H1 (cell line): Measurements from ENCODE around the gene DUSP3. TPM values are rescaled to one million over a fixed set of nuclear protein-coding genes. Genes with fewer than 3 reads are reported as not detected.
A peak's percentile ranks its signal among the peaks of the same experiment; 100 is the strongest.

Experiments used
- ASH2L ChIP-seq: fragments of 200-600, 300-600 bp; sonication (generic); IDR thresholded peaks from one replicate; pipeline ENCODE4 v1.7.1; 2017; ENCODE audit warnings: low read length
- BCL11A ChIP-seq, 2 experiments: IDR thresholded peaks; one replicate each; pipeline ENCODE4 v1.6.1; 2011; ENCODE audit warnings: low read depth in 2 of 2, low read length in 2 of 2, mild to moderate bottlenecking in 2 of 2
- CBX5 ChIP-seq: fragments of 300-800, 300-1000 bp; sonication (generic); IDR thresholded peaks from 2 replicates; pipeline ENCODE4 v1.7.1; 2016; ENCODE audit warnings: antibody characterized with exemption, low read length, low read depth
- CBX8 ChIP-seq: fragments of 300-800, 300-1000 bp; sonication (generic); IDR thresholded peaks from 2 replicates; pipeline ENCODE4 v1.7.1; 2016; ENCODE audit warnings: low read depth, low read length, borderline replicate concordance
- CTBP2 ChIP-seq: IDR thresholded peaks from 2 replicates; pipeline ENCODE4 v1.7.0; 2011; ENCODE audit warnings: borderline replicate concordance, mild to moderate bottlenecking, moderate library complexity, mixed read lengths, low read length; ENCODE audit not compliant: insufficient read depth, insufficient read length
- EGR1 ChIP-seq: IDR thresholded peaks from 2 replicates; pipeline ENCODE4 v1.6.1; 2011; ENCODE audit warnings: low read depth, low read length, borderline replicate concordance
- EP300 ChIP-seq, 2 experiments: IDR thresholded peaks; 1 replicate in 1 of 2; 2 replicates in 1 of 2; pipeline ENCODE4 v1.6.1; 2011 to 2012; ENCODE audit warnings: low read depth in 2 of 2, low read length in 2 of 2, mild to moderate bottlenecking in 2 of 2, borderline replicate concordance in 1 of 2, inconsistent platforms in 1 of 2, moderate library complexity in 1 of 2
- HDAC6 ChIP-seq: IDR thresholded peaks from one replicate; pipeline ENCODE4 v1.7.1; 2012; ENCODE audit warnings: low read depth, mild to moderate bottlenecking, inconsistent platforms, low read length, moderate library complexity
- JUN ChIP-seq: IDR thresholded peaks from 2 replicates; pipeline ENCODE4 v1.6.1; 2011; ENCODE audit warnings: low read depth, mild to moderate bottlenecking, improper control_type of control experiment, low read length
- RBBP5 ChIP-seq: IDR thresholded peaks from 2 replicates; pipeline ENCODE4 v1.7.1; 2012; ENCODE audit warnings: low read depth, mild to moderate bottlenecking, inconsistent platforms, low read length, moderate library complexity, borderline replicate concordance
- SAP30 ChIP-seq: fragments of 300-600 bp; sonication (generic); IDR thresholded peaks from 2 replicates; pipeline ENCODE4 v1.7.1; 2012; ENCODE audit warnings: low read length, moderate library complexity, mild to moderate bottlenecking, inconsistent platforms; ENCODE audit not compliant: insufficient read depth, insufficient replicate concordance
- SP2 ChIP-seq: IDR thresholded peaks from 2 replicates; pipeline ENCODE4 v1.6.1; 2012; ENCODE audit warnings: mild to moderate bottlenecking, low read length, inconsistent platforms
- TAF1 ChIP-seq: IDR thresholded peaks from 2 replicates; pipeline ENCODE4 v1.6.1; 2011; ENCODE audit warnings: mild to moderate bottlenecking, low read depth, low read length
- TCF12 ChIP-seq: IDR thresholded peaks from 2 replicates; pipeline ENCODE4 v1.6.1; 2011; ENCODE audit warnings: low read depth, mild to moderate bottlenecking, low read length
- TEAD4 ChIP-seq: IDR thresholded peaks from 2 replicates; pipeline ENCODE4 v1.6.1; 2012; ENCODE audit warnings: low read depth, low read length, inconsistent platforms, mixed read lengths
- polyA plus RNA-seq, 7 experiments: library from polyadenylated mRNA; depleted of rRNA in 3 of 7; stranded (reverse) in 5 of 7; unstranded in 2 of 7; fragments of >200 nt in 5 of 7; fragments of 200-250 nt in 2 of 7; gene quantifications; 1 replicate in 5 of 7; 2 replicates in 1 of 7; 4 replicates in 1 of 7; pipeline versions ENCODE4 v1.2.1 to v1.2.3, GENCODE V29; 2011 to 2013; ENCODE audit warnings: missing spikeins in 2 of 7, mixed read lengths in 2 of 7
- total RNA-seq: library from RNA; stranded (reverse); fragmentation: NEBNext Ultra II Directional; extraction: Animal tissue kit (Norgen Biotek cat#: 25700); gene quantifications from 2 replicates; pipeline ENCODE4 v1.2.1, GENCODE V29; 2021
- TF ChIP-seq, protein P1 (sequence below): IDR thresholded peaks from 2 replicates; pipeline ENCODE4 v1.6.1; 2012; ENCODE audit warnings: low read length, inconsistent platforms
- TF ChIP-seq, protein P2 (sequence below): IDR thresholded peaks from 2 replicates; pipeline ENCODE4 v1.6.1; 2012; ENCODE audit warnings: inconsistent platforms
- TF ChIP-seq, protein P3 (sequence below): IDR thresholded peaks from 2 replicates; pipeline ENCODE4 v1.6.1; 2011; ENCODE audit warnings: low read depth, mild to moderate bottlenecking, low read length; ENCODE audit not compliant: insufficient read depth

DUSP3 gene
- total and polyA plus RNA-seq, 2 of the 8 experiments (the other 6 are each of a cell fraction or from before 2014, with no cell fraction given): 15.1 to 21.2 TPM

DNA sequence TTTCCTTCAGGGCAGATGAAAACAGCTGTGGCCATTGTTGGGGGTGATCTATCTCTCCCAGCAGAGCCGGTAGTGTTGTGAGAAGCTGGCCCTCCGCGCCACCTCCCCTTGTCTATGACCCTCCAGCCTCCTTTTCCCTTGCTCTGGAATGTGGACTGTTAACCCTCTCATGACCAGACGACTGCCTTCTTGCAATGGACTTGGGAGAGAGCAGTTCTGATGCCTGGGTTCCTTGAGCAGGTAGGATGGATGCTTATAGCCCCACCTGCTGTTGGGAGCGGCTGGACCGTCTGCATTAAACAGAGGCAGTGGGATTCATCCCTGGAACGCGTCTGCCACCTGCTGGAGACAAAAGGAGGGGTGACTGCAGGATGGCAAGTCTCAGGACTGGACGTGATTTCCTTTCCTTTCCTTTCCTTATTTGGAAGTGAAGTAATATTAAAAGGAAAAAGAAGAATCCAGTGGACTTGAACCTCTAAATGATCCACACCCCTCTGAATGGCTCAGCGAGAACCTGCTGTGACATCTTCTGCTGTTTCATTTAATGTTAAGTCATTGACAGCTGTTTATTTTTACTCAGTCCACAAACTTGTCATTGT, 18.4 kb downstream of the DUSP3 start (continued):
- TF ChIP-seq, protein P1, sequence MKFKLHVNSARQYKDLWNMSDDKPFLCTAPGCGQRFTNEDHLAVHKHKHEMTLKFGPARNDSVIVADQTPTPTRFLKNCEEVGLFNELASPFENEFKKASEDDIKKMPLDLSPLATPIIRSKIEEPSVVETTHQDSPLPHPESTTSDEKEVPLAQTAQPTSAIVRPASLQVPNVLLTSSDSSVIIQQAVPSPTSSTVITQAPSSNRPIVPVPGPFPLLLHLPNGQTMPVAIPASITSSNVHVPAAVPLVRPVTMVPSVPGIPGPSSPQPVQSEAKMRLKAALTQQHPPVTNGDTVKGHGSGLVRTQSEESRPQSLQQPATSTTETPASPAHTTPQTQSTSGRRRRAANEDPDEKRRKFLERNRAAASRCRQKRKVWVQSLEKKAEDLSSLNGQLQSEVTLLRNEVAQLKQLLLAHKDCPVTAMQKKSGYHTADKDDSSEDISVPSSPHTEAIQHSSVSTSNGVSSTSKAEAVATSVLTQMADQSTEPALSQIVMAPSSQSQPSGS: peak; percentile 75; the same call in 1 of the 2 replicates
- TF ChIP-seq TEAD4: peak; percentile 89
- TF ChIP-seq HDAC6: no peak
- TF ChIP-seq CBX8: no peak
- TF ChIP-seq, protein P2, sequence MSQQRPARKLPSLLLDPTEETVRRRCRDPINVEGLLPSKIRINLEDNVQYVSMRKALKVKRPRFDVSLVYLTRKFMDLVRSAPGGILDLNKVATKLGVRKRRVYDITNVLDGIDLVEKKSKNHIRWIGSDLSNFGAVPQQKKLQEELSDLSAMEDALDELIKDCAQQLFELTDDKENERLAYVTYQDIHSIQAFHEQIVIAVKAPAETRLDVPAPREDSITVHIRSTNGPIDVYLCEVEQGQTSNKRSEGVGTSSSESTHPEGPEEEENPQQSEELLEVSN: peak; percentile 9; the same call in 1 of the 2 replicates
- TF ChIP-seq BCL11A (IDR thresholded peaks at IDR 0.05; ENCODE audit: low read depth in 2 of 2, low read length in 2 of 2): no peak
- no peak for TF ChIP-seq JUN
- TF ChIP-seq, protein P3, sequence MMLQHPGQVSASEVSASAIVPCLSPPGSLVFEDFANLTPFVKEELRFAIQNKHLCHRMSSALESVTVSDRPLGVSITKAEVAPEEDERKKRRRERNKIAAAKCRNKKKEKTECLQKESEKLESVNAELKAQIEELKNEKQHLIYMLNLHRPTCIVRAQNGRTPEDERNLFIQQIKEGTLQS: no peak
- no peak for TF ChIP-seq ASH2L
- no peak for TF ChIP-seq RBBP5
- TF ChIP-seq EGR1: no peak
- no peak for TF ChIP-seq SAP30
- TF ChIP-seq TCF12: peak; percentile 42; the same call in 1 of the 2 replicates
- TF ChIP-seq CBX5: no peak
- TF ChIP-seq EP300 (IDR thresholded peaks at IDR 0.05; ENCODE audit: borderline replicate concordance in 1 of 2, low read depth in 2 of 2, low read length in 2 of 2): no peak
- TF ChIP-seq TAF1: no peak
- TF ChIP-seq SP2: no peak
- peak; percentile 62 for TF ChIP-seq CTBP2
